ENCODE data around the gene ANKRD37.
A peak's percentile ranks its signal among the peaks of the same experiment; 100 is the strongest.

The ANKRD37 gene

GRCh38 chr4:185396724-185397385 is at the start of gene ANKRD37:
TSS of gene ANKRD37 (plus strand) at chr4:185396841. CDS start at chr4:185396924, 83 bp downstream.
- Histone ChIP-seq H3K36me3 (ENCODE audit: control insufficient read depth in 2 of 2, insufficient read depth in 2 of 2, low read length in 2 of 2) (peaks cover 7 to 15% of the 10 kb centered on the region in 2 donors), H3K9me3 (ENCODE audit: control insufficient read depth in 2 of 2, low read length in 2 of 2) (no peaks in the 10 kb centered on the region), H3K27me3 (ENCODE audit: control insufficient read depth in 1 of 2, insufficient read depth in 2 of 2, low read length in 2 of 2) (no peaks in the 10 kb centered on the region), H3K4me3 (ENCODE audit: low read length in 2 of 2) (peak within 1 kb of the TSS; percentile 75 to 85), H3K27ac (ENCODE audit: low read length) (peak within 1 kb of the TSS; percentile 94), H3K9ac (ENCODE audit: low read length in 2 of 2) (peak within 1 kb of the TSS; percentile 80 to 89), H3K4me1 (ENCODE audit: control insufficient read depth, insufficient read depth, low read length) (peaks cover 10% of the 10 kb centered on the region)

- no peak overlapping the region for H3K9ac ChIP-seq (ENCODE audit: low read length in 2 of 2)
- no peaks in the 10 kb centered on the region for H3K27me3 ChIP-seq (ENCODE audit: control insufficient read depth in 1 of 2, insufficient read depth in 2 of 2, low read length in 2 of 2)
- no peak overlapping the region for H3K27ac ChIP-seq (ENCODE audit: low read length)
- H3K4me3 ChIP-seq (ENCODE audit: low read length in 2 of 2), result no peak overlapping the region
- H3K9me3 ChIP-seq (ENCODE audit: control insufficient read depth in 2 of 2, low read length in 2 of 2), result no peaks in the 10 kb centered on the region
- H3K4me1 ChIP-seq (ENCODE audit: control insufficient read depth, insufficient read depth, low read length), result peaks cover 3% of the 10 kb centered on the region
- peaks cover 4 to 7% of the 10 kb centered on the region in 2 donors for H3K36me3 ChIP-seq (ENCODE audit: control insufficient read depth in 2 of 2, insufficient read depth in 2 of 2, low read length in 2 of 2)
Observed at GRCh38 chr4:185346975-185347601, 49.6 kb upstream of the ANKRD37 start.

- peaks cover 15 to 17% of the 10 kb centered on the region in 2 donors for H3K36me3 ChIP-seq (ENCODE audit: control insufficient read depth in 2 of 2, insufficient read depth in 2 of 2, low read length in 2 of 2)
- H3K9ac ChIP-seq (ENCODE audit: low read length in 2 of 2), result no peak overlapping the region
- H3K27ac ChIP-seq (ENCODE audit: low read length), result no peak overlapping the region
- no peak overlapping the region for H3K4me3 ChIP-seq (ENCODE audit: low read length in 2 of 2)
- H3K27me3 ChIP-seq (ENCODE audit: control insufficient read depth in 1 of 2, insufficient read depth in 2 of 2, low read length in 2 of 2), result no peaks in the 10 kb centered on the region
- no peaks in the 10 kb centered on the region for H3K9me3 ChIP-seq (ENCODE audit: control insufficient read depth in 2 of 2, low read length in 2 of 2)
- no peaks in the 10 kb centered on the region for H3K4me1 ChIP-seq (ENCODE audit: control insufficient read depth, insufficient read depth, low read length)
Observed at GRCh38 chr4:185351691-185352090, 45.0 kb upstream of the ANKRD37 start.

GRCh38 chr4:185352202-185352601 is 44.4 kb upstream of the ANKRD37 start:
- H3K4me3 ChIP-seq (ENCODE audit: low read length in 2 of 2), result no peak overlapping the region
- no peaks in the 10 kb centered on the region for H3K27me3 ChIP-seq (ENCODE audit: control insufficient read depth in 1 of 2, insufficient read depth in 2 of 2, low read length in 2 of 2)
- no peaks in the 10 kb centered on the region for H3K4me1 ChIP-seq (ENCODE audit: control insufficient read depth, insufficient read depth, low read length)
- peaks cover 15 to 17% of the 10 kb centered on the region in 2 donors for H3K36me3 ChIP-seq (ENCODE audit: control insufficient read depth in 2 of 2, insufficient read depth in 2 of 2, low read length in 2 of 2)
- no peaks in the 10 kb centered on the region for H3K9me3 ChIP-seq (ENCODE audit: control insufficient read depth in 2 of 2, low read length in 2 of 2)
- no peak overlapping the region for H3K27ac ChIP-seq (ENCODE audit: low read length)
- no peak overlapping the region for H3K9ac ChIP-seq (ENCODE audit: low read length in 2 of 2)

- Histone ChIP-seq H3K36me3 (ENCODE audit: control insufficient read depth in 2 of 2, insufficient read depth in 2 of 2, low read length in 2 of 2) (peaks cover 17% of the 10 kb centered on the region in 2 donors), H3K4me3 (ENCODE audit: low read length in 2 of 2) (no peak overlapping the region), H3K4me1 (ENCODE audit: control insufficient read depth, insufficient read depth, low read length) (no peaks in the 10 kb centered on the region)
Observed at GRCh38 chr4:185352741-185353140, 43.9 kb upstream of the ANKRD37 start.

GRCh38 chr4:185357211-185357610 is 39.4 kb upstream of the ANKRD37 start:
- Histone ChIP-seq H3K4me1 (ENCODE audit: control insufficient read depth, insufficient read depth, low read length) (no peaks in the 10 kb centered on the region), H3K9ac (ENCODE audit: low read length in 2 of 2) (no peak overlapping the region)

More at GRCh38 chr4:185352741-185353140, 43.9 kb upstream of the ANKRD37 start:
- Histone ChIP-seq H3K9me3 (ENCODE audit: control insufficient read depth in 2 of 2, low read length in 2 of 2) (no peaks in the 10 kb centered on the region), H3K27me3 (ENCODE audit: control insufficient read depth in 1 of 2, insufficient read depth in 2 of 2, low read length in 2 of 2) (no peaks in the 10 kb centered on the region), H3K27ac (ENCODE audit: low read length) (no peak overlapping the region), H3K9ac (ENCODE audit: low read length in 2 of 2) (no peak overlapping the region)

GRCh38 chr4:185357733-185358440 is 38.8 kb upstream of the ANKRD37 start:
- no peak overlapping the region for H3K27ac ChIP-seq (ENCODE audit: low read length)
- H3K9ac ChIP-seq (ENCODE audit: low read length in 2 of 2), result no peak overlapping the region
- no peaks in the 10 kb centered on the region for H3K4me1 ChIP-seq (ENCODE audit: control insufficient read depth, insufficient read depth, low read length)
- H3K27me3 ChIP-seq (ENCODE audit: control insufficient read depth in 1 of 2, insufficient read depth in 2 of 2, low read length in 2 of 2), result no peaks in the 10 kb centered on the region
- no peaks in the 10 kb centered on the region for H3K9me3 ChIP-seq (ENCODE audit: control insufficient read depth in 2 of 2, low read length in 2 of 2)
- peaks cover 13 to 15% of the 10 kb centered on the region in 2 donors for H3K36me3 ChIP-seq (ENCODE audit: control insufficient read depth in 2 of 2, insufficient read depth in 2 of 2, low read length in 2 of 2)
- H3K4me3 ChIP-seq (ENCODE audit: low read length in 2 of 2), result no peak overlapping the region

More at GRCh38 chr4:185357211-185357610, 39.4 kb upstream of the ANKRD37 start:
- H3K27me3 ChIP-seq (ENCODE audit: control insufficient read depth in 1 of 2, insufficient read depth in 2 of 2, low read length in 2 of 2), result no peaks in the 10 kb centered on the region
- no peaks in the 10 kb centered on the region for H3K9me3 ChIP-seq (ENCODE audit: control insufficient read depth in 2 of 2, low read length in 2 of 2)
- H3K27ac ChIP-seq (ENCODE audit: low read length), result no peak overlapping the region
- H3K4me3 ChIP-seq (ENCODE audit: low read length in 2 of 2), result no peak overlapping the region
- peaks cover 14 to 22% of the 10 kb centered on the region in 2 donors for H3K36me3 ChIP-seq (ENCODE audit: control insufficient read depth in 2 of 2, insufficient read depth in 2 of 2, low read length in 2 of 2)

GRCh38 chr4:185358514-185358913 is 38.1 kb upstream of the ANKRD37 start:
- Histone ChIP-seq H3K9ac (ENCODE audit: low read length in 2 of 2) (no peak overlapping the region), H3K4me3 (ENCODE audit: low read length in 2 of 2) (no peak overlapping the region), H3K36me3 (ENCODE audit: control insufficient read depth in 2 of 2, insufficient read depth in 2 of 2, low read length in 2 of 2) (peaks cover 13 to 15% of the 10 kb centered on the region in 2 donors), H3K4me1 (ENCODE audit: control insufficient read depth, insufficient read depth, low read length) (no peaks in the 10 kb centered on the region), H3K27me3 (ENCODE audit: control insufficient read depth in 1 of 2, insufficient read depth in 2 of 2, low read length in 2 of 2) (no peaks in the 10 kb centered on the region), H3K9me3 (ENCODE audit: control insufficient read depth in 2 of 2, low read length in 2 of 2) (no peaks in the 10 kb centered on the region), H3K27ac (ENCODE audit: low read length) (no peak overlapping the region)

- Histone ChIP-seq H3K27me3 (ENCODE audit: control insufficient read depth in 1 of 2, insufficient read depth in 2 of 2, low read length in 2 of 2) (no peaks in the 10 kb centered on the region), H3K36me3 (ENCODE audit: control insufficient read depth in 2 of 2, insufficient read depth in 2 of 2, low read length in 2 of 2) (peaks cover 13 to 15% of the 10 kb centered on the region in 2 donors), H3K9ac (ENCODE audit: low read length in 2 of 2) (no peak overlapping the region), H3K4me3 (ENCODE audit: low read length in 2 of 2) (no peak overlapping the region), H3K27ac (ENCODE audit: low read length) (no peak overlapping the region), H3K4me1 (ENCODE audit: control insufficient read depth, insufficient read depth, low read length) (no peaks in the 10 kb centered on the region), H3K9me3 (ENCODE audit: control insufficient read depth in 2 of 2, low read length in 2 of 2) (no peaks in the 10 kb centered on the region)
Observed at GRCh38 chr4:185358959-185359358, 37.7 kb upstream of the ANKRD37 start.

- no peak overlapping the region for H3K27ac ChIP-seq (ENCODE audit: low read length)
- H3K4me3 ChIP-seq (ENCODE audit: low read length in 2 of 2), result no peak overlapping the region
- no peaks in the 10 kb centered on the region for H3K4me1 ChIP-seq (ENCODE audit: control insufficient read depth, insufficient read depth, low read length)
- H3K27me3 ChIP-seq (ENCODE audit: control insufficient read depth in 1 of 2, insufficient read depth in 2 of 2, low read length in 2 of 2), result no peaks in the 10 kb centered on the region
- no peak overlapping the region for H3K9ac ChIP-seq (ENCODE audit: low read length in 2 of 2)
- peaks cover 4 to 12% of the 10 kb centered on the region in 2 donors for H3K36me3 ChIP-seq (ENCODE audit: control insufficient read depth in 2 of 2, insufficient read depth in 2 of 2, low read length in 2 of 2)
- no peaks in the 10 kb centered on the region for H3K9me3 ChIP-seq (ENCODE audit: control insufficient read depth in 2 of 2, low read length in 2 of 2)
Observed at GRCh38 chr4:185359767-185360446, 36.7 kb upstream of the ANKRD37 start.
